GM23248 (cell line): Measurements from ENCODE around the gene C1orf167. TPM values are rescaled to one million over a fixed set of nuclear protein-coding genes. Genes with fewer than 3 reads are reported as not detected.
"Not testable (repeated sequence)": the region's sequence is repeated elsewhere in the genome, so short reads cannot be mapped to it uniquely, and the experiment has no call there.

Source experiments
- DNase-seq: peaks from one replicate; pipeline ENCODE4 v3.0.0-alpha.2; 2015
- H2AFZ ChIP-seq: fragments of 200-600 bp; sonication (generic); 2 replicates; pipeline ENCODE4 v1.6.1; 2016; ENCODE audit warnings: antibody characterized with exemption
- H3F3A ChIP-seq: fragments of 200-600 bp; sonication (generic); 2 replicates; pipeline ENCODE4 v1.6.1; 2016; ENCODE audit warnings: mild to moderate bottlenecking, antibody characterized with exemption, mixed run types; ENCODE audit not compliant: insufficient read depth
- H3K27ac ChIP-seq: fragments of 200-600 bp; sonication (generic); 2 replicates; pipeline ENCODE4 v1.5.1; 2016; ENCODE audit warnings: mild to moderate bottlenecking
- H3K27me3 ChIP-seq: fragments of 200-600 bp; sonication (generic); replicated peaks from 2 replicates; pipeline ENCODE4 v1.6.1; 2016; ENCODE audit warnings: mild to moderate bottlenecking; ENCODE audit not compliant: insufficient read depth
- H3K36me3 ChIP-seq: fragments of 200-600 bp; sonication (generic); 2 replicates; pipeline ENCODE4 v1.6.1; 2016; ENCODE audit warnings: low read depth, mild to moderate bottlenecking
- H3K4me1 ChIP-seq: fragments of 200-600 bp; sonication (generic); 2 replicates; pipeline ENCODE4 v1.6.1; 2016; ENCODE audit warnings: mild to moderate bottlenecking; ENCODE audit not compliant: insufficient read depth
- H3K4me2 ChIP-seq: fragments of 200-600 bp; sonication (generic); one replicate; pipeline ENCODE4 v1.6.1; 2016; ENCODE audit warnings: mild to moderate bottlenecking; ENCODE audit not compliant: unreplicated experiment
- H3K4me3 ChIP-seq: fragments of 200-600 bp; sonication (generic); 2 replicates; pipeline ENCODE4 v1.5.1; 2016; ENCODE audit warnings: mild to moderate bottlenecking
- H3K79me2 ChIP-seq: fragments of 200-600 bp; sonication (generic); 2 replicates; pipeline ENCODE4 v1.6.1; 2016; ENCODE audit warnings: mild to moderate bottlenecking; ENCODE audit not compliant: insufficient read depth
- H3K9ac ChIP-seq: fragments of 200-600 bp; sonication (generic); 2 replicates; pipeline ENCODE4 v1.6.1; 2016; ENCODE audit warnings: mild to moderate bottlenecking
- H3K9me2 ChIP-seq: fragments of 200-600 bp; sonication (generic); 2 replicates; pipeline ENCODE4 v1.6.1; 2016; ENCODE audit warnings: mixed run types, mild to moderate bottlenecking, moderate library complexity; ENCODE audit not compliant: insufficient read depth
- H3K9me3 ChIP-seq: fragments of 200-600 bp; sonication (generic); one replicate; pipeline ENCODE4 v1.6.1; 2017; ENCODE audit warnings: low read depth
- H4K20me1 ChIP-seq: fragments of 200-600 bp; sonication (generic); 2 replicates; pipeline ENCODE4 v1.6.0; 2016; ENCODE audit not compliant: insufficient read depth
- EZH2 ChIP-seq: fragments of 200-600 bp; sonication (generic); IDR thresholded peaks from 2 replicates; pipeline ENCODE4 v1.6.1; 2018; ENCODE audit warnings: antibody characterized with exemption, mild to moderate bottlenecking; ENCODE audit not compliant: insufficient read depth, poor library complexity, severe bottlenecking
- EZH2phosphoT487 ChIP-seq: fragments of 200-600 bp; sonication (generic); IDR thresholded peaks from 2 replicates; pipeline ENCODE4 v1.6.1; 2018; ENCODE audit warnings: antibody characterized with exemption, moderate library complexity, mild to moderate bottlenecking, low read depth; ENCODE audit not compliant: insufficient read depth
- WGBS, 2 experiments: methylation state at CpG; one replicate each; pipeline ENCODE4 v1.1.6; 2015 to 2017; ENCODE audit warnings: low lambda C conversion rate in 2 of 2, low coverage in 1 of 2; ENCODE audit errors: missing lambda C conversion rate in 2 of 2; 5-methylcytosine and 5-hydroxymethylcytosine counted together
- in situ Hi-C: fragments of 300-500 bp; cut with MboI; formaldehyde crosslinking; loops from 2 replicates; pipeline ENCODE4 v1.15.0; 2020
- polyA plus RNA-seq: library from polyadenylated mRNA; unstranded; fragments of >200 nt; fragmentation: Nextera tagmentation; extraction: Ambion mirVana; gene quantifications from 2 replicates; pipeline ENCODE4 v1.2.1, GENCODE V29; 2016
- total RNA-seq: library from RNA; depleted of rRNA; stranded (reverse); fragments of >200 nt; shearing (Covaris generic); gene quantifications from 2 replicates; pipeline ENCODE4 v1.2.3, GENCODE V29; 2014

The C1orf167 gene
- total and polyA plus RNA-seq, 2 experiments from 2014 or later: 0.43 TPM; not detected in 1

DNA sequence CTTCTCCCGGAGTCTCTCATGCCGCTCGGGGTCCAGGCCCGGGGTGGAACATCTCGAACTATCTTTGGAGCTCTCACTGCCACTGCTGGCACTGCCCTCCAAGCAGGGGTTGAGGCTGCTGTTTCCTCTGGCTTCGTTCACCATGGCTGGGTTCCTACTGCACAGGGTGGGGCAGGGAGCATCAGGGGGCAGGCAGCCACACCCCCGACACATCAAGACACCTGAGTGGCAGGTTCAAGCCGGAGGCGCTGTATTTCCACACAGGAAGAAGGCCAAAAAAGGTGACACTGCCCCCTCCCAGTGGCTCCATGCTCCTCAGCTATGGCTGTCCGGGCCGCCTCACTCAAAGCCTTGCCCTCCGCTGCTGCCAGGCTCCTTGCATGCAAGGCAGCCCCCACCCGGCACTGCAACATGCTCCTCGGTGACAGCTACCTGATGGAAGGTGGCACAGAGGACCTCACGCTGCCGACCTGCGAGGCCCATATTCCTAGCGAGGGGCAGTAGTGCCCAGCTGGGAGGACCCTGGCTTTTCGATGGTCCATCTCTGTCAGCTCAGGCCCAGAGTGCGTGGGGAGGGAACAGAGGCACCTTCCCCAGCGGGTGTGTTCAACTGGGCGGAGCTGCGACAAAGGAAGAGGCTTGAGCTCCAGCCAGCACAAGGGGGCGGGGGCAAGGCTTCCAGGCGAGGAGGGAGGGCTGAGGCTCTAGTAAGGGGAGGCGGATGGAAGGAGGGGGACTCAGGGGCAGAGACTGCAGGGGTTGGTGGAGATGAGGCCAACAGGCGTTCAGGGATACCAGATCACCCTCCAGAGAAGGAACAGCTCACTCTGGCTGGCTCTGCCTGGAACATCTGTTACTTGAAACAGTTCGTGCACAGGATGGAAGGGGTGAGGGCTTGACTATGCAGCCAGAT lies 41.2 kb downstream of the C1orf167 start:
- Histone ChIP-seq H2AFZ (peak overlapping the region; percentile 72), H3K9me3 (no peaks in the 10 kb centered on the region), H3K36me3 (peaks cover 6% of the 10 kb centered on the region; the same call in 1 of the 2 replicates), H3K4me3 (peak overlapping the region; percentile 84), H3F3A (peaks cover 26% of the 10 kb centered on the region), H3K4me2 (peak overlapping the region; percentile 97), H3K9ac (peak overlapping the region; percentile 84), H3K27ac (peak overlapping the region; percentile 79), H4K20me1 (no peaks in the 10 kb centered on the region), H3K4me1 (peaks cover 28% of the 10 kb centered on the region), H3K27me3 (no peaks in the 10 kb centered on the region), H3K9me2 (no peaks in the 10 kb centered on the region), H3K79me2 (peaks cover 38% of the 10 kb centered on the region)
- DNase-seq: peak; percentile 93
- in situ Hi-C loops: no loop called here
- TF ChIP-seq EZH2 (no peak), EZH2phosphoT487 (no peak)
- WGBS, 2 experiments: 3 to 5% methylated on average over 22 to 23 of the region's 28 CpGs

DNA sequence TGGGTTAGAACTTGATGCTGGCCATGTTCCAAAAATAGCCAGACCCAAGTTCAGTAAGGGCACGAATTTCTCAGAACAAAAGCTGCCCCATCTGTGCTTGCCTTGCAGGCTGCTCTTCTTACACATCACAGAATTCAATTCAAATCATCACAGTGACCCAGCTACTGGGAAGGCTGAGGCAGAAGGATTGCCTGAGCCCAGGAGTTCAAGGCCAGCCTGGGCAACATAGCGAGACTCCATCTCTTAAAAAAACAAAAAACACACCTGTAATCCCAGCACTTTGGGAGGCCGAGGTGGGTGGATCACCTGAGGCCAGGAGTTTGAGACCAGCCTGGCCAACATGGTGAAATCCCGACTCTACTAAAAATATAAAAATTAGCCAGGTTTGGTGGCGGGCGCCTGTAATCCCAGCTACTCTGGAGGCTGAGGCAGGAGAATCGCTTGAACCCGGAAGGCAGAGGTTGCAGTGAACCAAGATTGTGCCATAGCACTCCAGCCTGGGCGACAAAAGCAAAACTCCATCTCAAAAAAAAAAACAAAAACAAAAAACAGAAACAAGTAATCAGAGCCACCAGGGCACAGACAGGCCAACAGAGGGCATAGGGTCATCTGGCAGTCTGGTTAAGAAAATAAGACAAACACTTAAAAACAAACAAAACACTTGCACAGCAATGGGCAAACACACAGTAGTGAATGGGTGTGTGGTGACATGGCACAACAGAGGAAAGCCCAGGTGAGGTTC lies 42.1 kb downstream of the C1orf167 start:
- H3K4me1 ChIP-seq: peaks cover 28% of the 10 kb centered on the region
- H4K20me1 ChIP-seq, in situ Hi-C loops, H3K36me3 ChIP-seq, H3K27me3 ChIP-seq, H3K9me2 ChIP-seq, H3K9me3 ChIP-seq, DNase-seq: not testable (repeated sequence)
- H3K9ac ChIP-seq: peak overlapping the region; percentile 84
- H3K4me3 ChIP-seq: peak overlapping the region; percentile 84
- peak overlapping the region; percentile 72 for H2AFZ ChIP-seq
- peak overlapping the region; percentile 79 for H3K27ac ChIP-seq
- peaks cover 26% of the 10 kb centered on the region for H3F3A ChIP-seq
- peaks cover 46% of the 10 kb centered on the region for H3K79me2 ChIP-seq
- peak overlapping the region; percentile 97 for H3K4me2 ChIP-seq
- 36% methylated on average over 8 to 9 of the region's 9 CpGs for WGBS, 2 experiments

DNA sequence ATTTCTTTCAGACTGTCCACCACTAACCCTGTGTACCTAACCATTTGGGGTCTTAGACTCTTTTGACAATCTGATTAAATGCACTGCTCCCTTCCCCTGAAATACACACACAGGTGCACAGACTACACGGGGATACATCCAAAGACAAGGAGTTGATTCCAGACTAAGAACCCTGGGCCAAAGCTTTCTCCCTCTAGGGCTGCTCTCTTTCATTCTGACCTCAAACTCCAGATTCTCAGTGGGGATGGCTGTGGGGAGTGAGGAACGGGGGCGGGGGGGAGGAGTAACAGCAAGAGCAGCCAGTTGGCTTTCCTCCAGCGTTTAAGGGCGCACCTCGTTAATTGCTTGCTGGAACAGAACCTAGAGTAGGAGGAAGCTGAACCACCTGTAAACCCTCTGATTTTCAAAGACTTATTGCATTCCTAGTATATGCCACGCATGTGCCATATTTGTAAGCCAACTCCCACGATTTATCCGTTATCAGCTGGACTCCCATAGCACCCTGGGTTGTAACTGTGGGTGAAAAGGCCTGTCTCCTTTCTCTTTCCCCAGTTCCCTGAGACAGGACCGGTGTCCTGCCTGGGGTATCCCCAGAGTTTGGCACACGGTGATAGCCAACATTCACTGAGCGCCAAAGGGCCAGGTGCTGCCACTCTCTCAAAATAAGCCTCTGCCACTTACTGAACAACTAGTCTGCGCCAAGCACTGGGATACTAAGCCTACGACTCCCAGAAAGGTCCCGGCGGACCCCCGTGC lies 42.9 kb downstream of the C1orf167 start:
- Histone ChIP-seq H3K4me1 (peaks cover 28% of the 10 kb centered on the region), H3K36me3 (peaks cover 6% of the 10 kb centered on the region; the same call in 1 of the 2 replicates), H3K27me3 (no peaks in the 10 kb centered on the region), H2AFZ (peak overlapping the region; percentile 61), H3K9ac (peak overlapping the region; percentile 84), H3K9me3 (no peaks in the 10 kb centered on the region), H3K9me2 (no peaks in the 10 kb centered on the region), H3K27ac (peak overlapping the region; percentile 79), H3F3A (peaks cover 26% of the 10 kb centered on the region), H3K4me3 (peak overlapping the region; percentile 84), H4K20me1 (no peaks in the 10 kb centered on the region), H3K4me2 (peak overlapping the region; percentile 97), H3K79me2 (peaks cover 54% of the 10 kb centered on the region)
- WGBS, 2 experiments: 3 to 5% methylated on average over 17 of the region's 17 CpGs
- TF ChIP-seq EZH2: no peak
- TF ChIP-seq EZH2phosphoT487: no peak
- in situ Hi-C loops: no loop called here
- DNase-seq: peak; percentile 63
